SH-SY5Y (cell line): ENCODE measurements around the gene RAB30.

Source experiments
- GATA2 ChIP-seq: IDR thresholded peaks from 2 replicates; pipeline ENCODE4 v1.6.1; 2011; ENCODE audit warnings: mild to moderate bottlenecking, low read depth, low read length
- GATA3 ChIP-seq: IDR thresholded peaks from 2 replicates; pipeline ENCODE4 v1.6.1; 2011; ENCODE audit warnings: low read depth, mild to moderate bottlenecking, low read length, moderate library complexity

DNA sequence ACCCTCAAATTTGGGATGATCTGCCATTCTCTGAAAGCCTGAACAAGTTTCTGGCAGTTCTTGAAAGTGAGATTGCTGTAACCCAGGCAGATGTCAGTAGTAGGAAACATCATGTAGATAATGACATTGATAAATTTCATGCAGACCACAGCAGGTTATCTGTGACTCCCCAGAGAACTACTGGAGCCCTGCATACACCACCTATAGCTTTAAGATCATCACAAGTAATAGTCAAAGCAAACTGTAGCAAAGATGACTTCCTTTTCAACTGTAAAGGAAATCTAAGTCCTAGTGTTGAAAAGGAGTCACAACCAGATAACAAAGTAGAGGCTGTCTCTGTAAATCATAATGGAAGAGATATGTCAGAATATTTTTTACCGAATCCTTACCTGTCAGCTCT, 139.1 kb downstream of the RAB30 start:
- no peak for TF ChIP-seq GATA3
- TF ChIP-seq GATA2: no peak
